ENCODE measurements around the gene HDAC8. TPM values are rescaled to one million over a fixed set of nuclear protein-coding genes. Genes with fewer than 3 reads are reported as not detected.

HDAC8 gene
- total RNA-seq, 1 experiment from 2014 or later = 33.5 TPM

DNA sequence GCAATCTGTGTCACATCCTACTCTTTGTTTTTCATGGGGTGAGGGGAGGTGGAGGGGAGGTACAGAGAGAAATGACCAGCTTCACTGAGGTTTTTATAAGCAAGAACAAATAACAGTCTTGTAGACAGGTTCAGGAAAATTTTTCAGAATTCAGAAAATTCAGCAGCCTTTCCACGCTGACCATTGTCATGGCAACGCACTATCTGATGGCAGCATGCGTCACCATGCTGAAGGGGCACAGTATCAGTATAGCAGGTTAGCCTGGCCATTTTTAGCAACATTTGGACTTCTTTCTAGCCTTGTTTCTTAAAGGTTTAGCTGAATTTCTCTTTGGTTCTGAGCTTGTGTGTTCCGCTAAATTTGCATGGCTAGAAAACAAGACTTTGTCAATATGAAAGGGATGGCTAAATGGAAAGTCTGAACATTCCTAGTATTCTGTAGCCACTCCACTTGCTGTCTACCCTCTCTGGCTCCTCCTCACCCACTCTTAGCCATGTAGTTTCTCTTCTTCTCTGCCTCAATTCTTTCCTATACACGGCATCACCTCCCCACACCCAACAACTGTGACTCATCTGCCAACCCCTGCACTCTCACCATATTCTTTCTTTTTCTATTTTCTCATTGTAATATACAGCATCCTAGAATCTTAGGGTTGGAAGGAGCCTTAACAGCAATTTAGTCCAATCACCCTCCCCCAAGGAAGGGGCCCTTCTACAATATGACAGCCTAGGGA, 224.2 kb downstream of the HDAC8 start:
- no peaks in the 10 kb centered on the region for H3K36me3 ChIP-seq (ENCODE audit: control insufficient read depth, insufficient read depth, low read length)
- intact Hi-C loops (cut with micrococcal nuclease; ENCODE audit: unreplicated experiment) = no loop called here
- CTCF ChIA-PET = no interaction called here
- no peaks in the 10 kb centered on the region for H3K27me3 ChIP-seq (ENCODE audit: control insufficient read depth, insufficient read depth, low read length)
- POLR2A ChIA-PET = no interaction called here
- no peak overlapping the region for H3K27ac ChIP-seq (ENCODE audit: low read length)
- no peak overlapping the region for H3K4me3 ChIP-seq (ENCODE audit: low read depth in 2 of 2, low read length in 2 of 2)
- ATAC-seq (no peak), DNase-seq (ENCODE audit: low read depth, low spot score) (no peak)
- TF ChIP-seq CTCF (IDR thresholded peaks at IDR 0.05) (no peak), POLR2AphosphoS5 (IDR thresholded peaks at IDR 0.05; ENCODE audit: low read depth, low read length) (no peak), REST (IDR thresholded peaks at IDR 0.05; ENCODE audit: insufficient read depth in 1 of 2, low read depth in 2 of 2, low read length in 1 of 2) (no peak), SIN3A (IDR thresholded peaks at IDR 0.05; ENCODE audit: borderline replicate concordance, insufficient read depth, low read depth, low read length) (no peak), TCF7L2 (IDR thresholded peaks at IDR 0.05; ENCODE audit: low read depth, low read length) (no peak)
- no TSS peak for BruUV-seq (replicated peaks)
- H3K9me3 ChIP-seq (ENCODE audit: control insufficient read depth, insufficient read depth, low read depth, low read length) = no peaks in the 10 kb centered on the region
- in situ Hi-C loops (cut with HindIII; ENCODE audit: low pct_unique_long_range_greater_than_20kb, low sequenced_read_pairs) = no loop called here
- no peaks in the 10 kb centered on the region for H3K4me1 ChIP-seq (ENCODE audit: control insufficient read depth, insufficient read depth, low read length)

DNA sequence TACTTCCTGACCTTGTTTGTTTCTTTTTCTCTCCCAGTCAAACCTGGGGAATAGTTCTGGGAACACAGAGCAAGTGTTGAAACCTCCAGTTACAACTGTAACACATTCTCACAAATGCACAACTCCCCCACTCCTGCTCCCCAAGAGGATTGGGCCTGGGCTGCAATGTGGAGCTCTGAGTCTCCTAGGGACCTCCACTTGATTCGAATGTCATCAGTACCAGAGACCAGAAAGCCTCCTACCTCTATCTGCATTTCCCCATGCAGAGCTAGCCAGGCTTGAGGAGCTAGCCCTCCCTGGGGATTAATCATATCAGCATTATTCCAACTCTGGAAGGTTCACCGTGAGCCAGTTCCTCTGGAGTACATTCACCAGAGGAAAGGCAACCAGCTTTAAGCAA, 225.3 kb downstream of the HDAC8 start:
- ATAC-seq (no peak), DNase-seq (ENCODE audit: low read depth, low spot score) (no peak)
- no peak overlapping the region for H3K4me3 ChIP-seq (ENCODE audit: low read depth in 2 of 2, low read length in 2 of 2)
- BruUV-seq (replicated peaks) = no TSS peak
- no peaks in the 10 kb centered on the region for H3K36me3 ChIP-seq (ENCODE audit: control insufficient read depth, insufficient read depth, low read length)
- POLR2A ChIA-PET = interaction anchor here (0.6 kb wide), 2 partner anchors 61 to 1080 kb away, joined by 3 to 17 read pairs; no protein-coding TSS in a partner anchor
- no peaks in the 10 kb centered on the region for H3K4me1 ChIP-seq (ENCODE audit: control insufficient read depth, insufficient read depth, low read length)
- TF ChIP-seq SIN3A (IDR thresholded peaks at IDR 0.05; ENCODE audit: borderline replicate concordance, insufficient read depth, low read depth, low read length) (no peak), TCF7L2 (IDR thresholded peaks at IDR 0.05; ENCODE audit: low read depth, low read length) (no peak), CTCF (IDR thresholded peaks at IDR 0.05) (no peak)
- CTCF ChIA-PET = no interaction called here
- H3K27me3 ChIP-seq (ENCODE audit: control insufficient read depth, insufficient read depth, low read length) = no peaks in the 10 kb centered on the region
- no peak overlapping the region for H3K27ac ChIP-seq (ENCODE audit: low read length)
- intact Hi-C loops (cut with micrococcal nuclease; ENCODE audit: unreplicated experiment) = no loop called here
- in situ Hi-C loops (cut with HindIII; ENCODE audit: low pct_unique_long_range_greater_than_20kb, low sequenced_read_pairs) = no loop called here
- H3K9me3 ChIP-seq (ENCODE audit: control insufficient read depth, insufficient read depth, low read depth, low read length) = no peaks in the 10 kb centered on the region
